Testis (tissue), 2 donors: Measurements from ENCODE around the gene YWHAH.

Source experiments
- CTCF ChIP-seq, 3 experiments: fragments of 450-650 bp in 2 of 3; fragments of 200-600 bp in 1 of 3; sonication (generic) in 1 of 3; IDR thresholded peaks; one replicate each; pipeline ENCODE4 v1.5.1; 2016 to 2019; ENCODE audit warnings: antibody characterized with exemption in 3 of 3, mild to moderate bottlenecking in 2 of 3, moderate library complexity in 1 of 3
- POLR2A ChIP-seq: fragments of 450-650 bp; IDR thresholded peaks from one replicate; pipeline ENCODE4 v1.6.1; 2017; ENCODE audit warnings: antibody characterized with exemption, mild to moderate bottlenecking, moderate library complexity

GRCh38 chr22:31995807-31996206 is 51.5 kb downstream of the YWHAH start:
- TF ChIP-seq CTCF (IDR thresholded peaks at IDR 0.05): no peak
- TF ChIP-seq POLR2A: no peak
